PFSK-1 (cell line): ENCODE measurements around the gene NDEL1.

Source experiments
- FOXP2 ChIP-seq: optimal IDR thresholded peaks from 2 replicates; pipeline ENCODE3; 2011; ENCODE audit warnings: borderline replicate concordance, control low read depth, inconsistent platforms; ENCODE audit not compliant: insufficient read depth; ENCODE audit errors: extremely low read length, extremely low read depth
- POLR2AphosphoS5 ChIP-seq: IDR thresholded peaks from 2 replicates; pipeline ENCODE4 v1.6.1; 2012; ENCODE audit warnings: low read depth, mild to moderate bottlenecking, control low read depth, low read length, moderate library complexity
- SIN3A ChIP-seq: IDR thresholded peaks from 2 replicates; pipeline ENCODE4 v1.6.1; 2012; ENCODE audit warnings: mild to moderate bottlenecking, low read length, moderate library complexity, borderline replicate concordance; ENCODE audit not compliant: insufficient read depth
- TAF1 ChIP-seq: IDR thresholded peaks from 2 replicates; pipeline ENCODE4 v1.6.1; 2012; ENCODE audit warnings: low read length, control low read depth, borderline replicate concordance; ENCODE audit not compliant: insufficient read depth
- TF ChIP-seq, protein P1 (sequence below), 2 experiments: IDR thresholded peaks; 2 replicates each; pipeline versions ENCODE4 v1.6.1 to v1.8.0; 2011 to 2012; ENCODE audit warnings: low read depth in 2 of 2, low read length in 2 of 2, control low read depth in 1 of 2, inconsistent platforms in 1 of 2, mild to moderate bottlenecking in 1 of 2, moderate library complexity in 1 of 2; ENCODE audit not compliant: insufficient read depth in 1 of 2

The NDEL1 gene

DNA sequence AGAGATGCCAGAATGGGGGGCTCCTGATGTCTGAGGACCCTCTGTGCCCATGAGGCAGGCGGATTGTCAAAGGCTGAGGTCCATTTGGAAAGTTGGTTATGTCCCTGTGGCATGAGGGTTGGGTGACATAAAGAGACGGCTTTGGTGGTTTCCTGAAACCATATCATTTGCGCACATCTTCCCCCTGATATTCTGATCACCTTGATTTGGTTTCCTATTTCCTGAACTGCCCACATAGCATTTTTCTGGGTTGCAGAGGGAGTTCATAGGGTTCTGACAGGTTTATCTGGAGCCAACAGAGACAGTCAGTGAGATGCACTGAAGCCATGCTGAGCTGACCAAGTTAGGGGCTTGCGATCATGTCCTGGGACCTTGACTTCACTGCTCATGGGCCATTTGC lies 22.4 kb upstream of the NDEL1 start:
- TF ChIP-seq SIN3A = no peak
- no peak for TF ChIP-seq POLR2AphosphoS5
- TF ChIP-seq, protein P1, sequence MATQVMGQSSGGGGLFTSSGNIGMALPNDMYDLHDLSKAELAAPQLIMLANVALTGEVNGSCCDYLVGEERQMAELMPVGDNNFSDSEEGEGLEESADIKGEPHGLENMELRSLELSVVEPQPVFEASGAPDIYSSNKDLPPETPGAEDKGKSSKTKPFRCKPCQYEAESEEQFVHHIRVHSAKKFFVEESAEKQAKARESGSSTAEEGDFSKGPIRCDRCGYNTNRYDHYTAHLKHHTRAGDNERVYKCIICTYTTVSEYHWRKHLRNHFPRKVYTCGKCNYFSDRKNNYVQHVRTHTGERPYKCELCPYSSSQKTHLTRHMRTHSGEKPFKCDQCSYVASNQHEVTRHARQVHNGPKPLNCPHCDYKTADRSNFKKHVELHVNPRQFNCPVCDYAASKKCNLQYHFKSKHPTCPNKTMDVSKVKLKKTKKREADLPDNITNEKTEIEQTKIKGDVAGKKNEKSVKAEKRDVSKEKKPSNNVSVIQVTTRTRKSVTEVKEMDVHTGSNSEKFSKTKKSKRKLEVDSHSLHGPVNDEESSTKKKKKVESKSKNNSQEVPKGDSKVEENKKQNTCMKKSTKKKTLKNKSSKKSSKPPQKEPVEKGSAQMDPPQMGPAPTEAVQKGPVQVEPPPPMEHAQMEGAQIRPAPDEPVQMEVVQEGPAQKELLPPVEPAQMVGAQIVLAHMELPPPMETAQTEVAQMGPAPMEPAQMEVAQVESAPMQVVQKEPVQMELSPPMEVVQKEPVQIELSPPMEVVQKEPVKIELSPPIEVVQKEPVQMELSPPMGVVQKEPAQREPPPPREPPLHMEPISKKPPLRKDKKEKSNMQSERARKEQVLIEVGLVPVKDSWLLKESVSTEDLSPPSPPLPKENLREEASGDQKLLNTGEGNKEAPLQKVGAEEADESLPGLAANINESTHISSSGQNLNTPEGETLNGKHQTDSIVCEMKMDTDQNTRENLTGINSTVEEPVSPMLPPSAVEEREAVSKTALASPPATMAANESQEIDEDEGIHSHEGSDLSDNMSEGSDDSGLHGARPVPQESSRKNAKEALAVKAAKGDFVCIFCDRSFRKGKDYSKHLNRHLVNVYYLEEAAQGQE (IDR thresholded peaks at IDR 0.05; ENCODE audit: insufficient read depth in 1 of 2, low read depth in 2 of 2, low read length in 2 of 2) = no peak
- no peak for TF ChIP-seq TAF1
- no peak for TF ChIP-seq FOXP2

DNA sequence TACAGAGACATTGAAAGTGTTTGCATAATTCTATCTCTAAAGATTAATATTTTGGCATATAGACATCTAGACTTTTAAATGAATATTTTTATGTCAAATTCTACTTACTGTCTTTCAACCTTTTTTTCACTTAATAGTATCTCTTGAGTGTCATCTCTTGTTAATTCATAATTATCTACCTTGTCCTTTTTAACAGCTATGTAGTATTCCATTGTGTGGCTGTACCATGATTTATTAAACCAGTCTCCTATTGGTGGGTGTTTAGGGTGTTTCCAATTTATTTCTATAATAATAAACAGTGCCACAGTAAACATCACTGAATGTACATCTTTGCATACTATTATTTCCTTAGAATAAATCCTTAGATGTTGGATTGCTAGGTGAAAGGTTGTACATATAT lies 21.7 kb upstream of the NDEL1 start:
- TF ChIP-seq POLR2AphosphoS5 (no peak), FOXP2 (no peak), SIN3A (no peak), TAF1 (no peak)
- TF ChIP-seq, protein P1 (IDR thresholded peaks at IDR 0.05; ENCODE audit: insufficient read depth in 1 of 2, low read depth in 2 of 2, low read length in 2 of 2) = no peak

DNA sequence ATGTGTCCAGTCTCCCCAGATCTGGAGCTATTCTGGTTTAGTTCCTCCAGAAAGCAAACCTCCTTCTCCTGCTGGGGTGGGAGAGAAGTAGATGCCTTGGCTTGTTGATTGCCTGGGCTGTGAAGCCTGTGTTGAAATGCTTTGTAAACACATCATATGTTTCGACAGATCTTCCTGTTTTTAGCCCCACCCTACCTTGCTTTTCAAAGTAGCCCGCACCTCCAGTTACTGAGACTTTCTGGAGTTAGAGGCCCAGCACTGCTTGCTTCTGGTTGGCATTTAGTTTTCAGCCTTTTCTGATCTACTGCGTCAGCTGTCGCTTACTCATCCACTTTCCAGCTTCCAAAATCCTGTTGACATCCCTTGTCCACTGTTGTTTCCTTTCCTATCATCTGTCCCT lies 17.9 kb upstream of the NDEL1 start:
- TF ChIP-seq POLR2AphosphoS5 = no peak
- TF ChIP-seq, protein P1 (IDR thresholded peaks at IDR 0.05; ENCODE audit: insufficient read depth in 1 of 2, low read depth in 2 of 2, low read length in 2 of 2) = no peak
- TF ChIP-seq FOXP2 = no peak

DNA sequence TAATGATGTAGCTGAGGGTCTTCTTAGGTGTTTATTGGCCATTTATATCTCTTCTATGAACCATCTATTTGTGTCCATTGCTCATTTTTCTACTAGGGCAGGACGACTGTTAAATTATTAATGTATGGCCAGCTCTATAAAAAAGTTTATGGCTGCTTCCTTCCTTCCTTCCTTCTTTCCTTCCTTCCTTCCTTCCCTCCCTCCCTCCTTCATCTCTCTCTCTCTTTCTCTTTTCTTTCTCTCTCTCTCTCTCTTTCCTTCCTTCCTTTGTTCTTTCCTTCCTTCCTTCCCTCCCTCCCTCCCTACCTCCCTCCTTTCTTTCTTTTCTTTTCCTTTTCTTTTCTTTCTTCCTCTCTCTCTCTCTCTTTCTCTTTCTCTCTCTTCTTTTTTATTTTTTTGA lies 17.2 kb upstream of the NDEL1 start:
- TF ChIP-seq TAF1 (no peak), SIN3A (no peak), FOXP2 (no peak), POLR2AphosphoS5 (no peak)
- TF ChIP-seq, protein P1 (IDR thresholded peaks at IDR 0.05; ENCODE audit: insufficient read depth in 1 of 2, low read depth in 2 of 2, low read length in 2 of 2) = no peak

DNA sequence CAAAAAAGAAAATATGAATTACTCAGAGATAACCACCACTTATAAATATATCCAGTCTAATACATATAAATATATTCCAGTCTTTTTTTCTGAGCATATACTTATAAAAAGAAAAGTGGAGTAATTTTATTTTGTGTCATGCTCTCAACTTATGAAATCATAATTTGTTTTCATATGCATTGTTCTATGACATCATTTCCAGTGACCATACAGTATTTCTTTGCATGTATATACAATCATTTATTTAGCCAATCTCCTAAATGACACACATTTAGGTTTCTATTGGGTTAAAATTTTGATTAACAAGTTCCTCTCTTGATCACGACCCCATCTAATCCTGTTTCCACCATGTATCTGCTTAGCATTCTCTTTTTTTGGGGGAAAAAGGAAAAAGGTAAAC lies 16.4 kb upstream of the NDEL1 start:
- no peak for TF ChIP-seq TAF1
